Measurements from ENCODE around the gene JAKMIP3.

JAKMIP3 gene

GRCh38 chr10:132098539-132099388, 33.0 kb downstream of the JAKMIP3 start:
- no peak for DNase-seq (ENCODE audit: low read depth in 3 of 3)

- DNase-seq (ENCODE audit: low read depth in 3 of 3), result no peak
These were observed 33.8 kb downstream of the JAKMIP3 start for GRCh38 chr10:132099389-132100090.

- DNase-seq (ENCODE audit: low read depth in 3 of 3), result no peak
These were observed 34.3 kb downstream of the JAKMIP3 start for GRCh38 chr10:132100091-132100481.

GRCh38 chr10:132100556-132101349, 35.0 kb downstream of the JAKMIP3 start:
- DNase-seq (ENCODE audit: low read depth in 3 of 3), result no peak

GRCh38 chr10:132101529-132101928, 35.8 kb downstream of the JAKMIP3 start:
- no peak for DNase-seq (ENCODE audit: low read depth in 3 of 3)

- no peak for DNase-seq (ENCODE audit: low read depth in 3 of 3)
These were observed 36.4 kb downstream of the JAKMIP3 start for GRCh38 chr10:132102071-132102716.

GRCh38 chr10:132102717-132103110, 37.0 kb downstream of the JAKMIP3 start:
- no peak for DNase-seq (ENCODE audit: low read depth in 3 of 3)

- DNase-seq (ENCODE audit: low read depth in 3 of 3), result no peak
These were observed 37.6 kb downstream of the JAKMIP3 start for GRCh38 chr10:132103116-132103910.

- no peak for DNase-seq (ENCODE audit: low read depth in 3 of 3)
These were observed 38.3 kb downstream of the JAKMIP3 start for GRCh38 chr10:132104062-132104461.

- no peak for DNase-seq (ENCODE audit: low read depth in 3 of 3)
These were observed 38.9 kb downstream of the JAKMIP3 start for GRCh38 chr10:132104471-132105301.

- DNase-seq (ENCODE audit: low read depth in 3 of 3), result no peak
These were observed 39.7 kb downstream of the JAKMIP3 start for GRCh38 chr10:132105302-132105995.

- no peak for DNase-seq (ENCODE audit: low read depth in 3 of 3)
These were observed 40.7 kb downstream of the JAKMIP3 start for GRCh38 chr10:132106431-132106830.

- no peak for DNase-seq (ENCODE audit: low read depth in 3 of 3)
These were observed 41.6 kb downstream of the JAKMIP3 start for GRCh38 chr10:132107186-132107948.

- no peak for DNase-seq (ENCODE audit: low read depth in 3 of 3)
These were observed 42.5 kb downstream of the JAKMIP3 start for GRCh38 chr10:132107949-132108877.

GRCh38 chr10:132109341-132110110, 43.8 kb downstream of the JAKMIP3 start:
- DNase-seq (ENCODE audit: low read depth in 3 of 3), result no peak

GRCh38 chr10:132110111-132110521, 44.4 kb downstream of the JAKMIP3 start:
- no peak for DNase-seq (ENCODE audit: low read depth in 3 of 3)

GRCh38 chr10:132110713-132111112, 45.0 kb downstream of the JAKMIP3 start:
- DNase-seq (ENCODE audit: low read depth in 3 of 3), result no peak
